H1 (cell line): ENCODE measurements around the gene ANKFY1. TPM values are rescaled to one million over a fixed set of nuclear protein-coding genes. Genes with fewer than 3 reads are reported as not detected.

Experiments used
- CTCF ChIA-PET: fragments of 300-600 bp; sonication (Branson Sonifier 250); formaldehyde crosslinking; loops from one replicate; lab custom pipeline; 2021; ENCODE audit not compliant: partially characterized antibody; lab: Charles Lee
- POLR2A ChIA-PET: fragments of 300-600 bp; sonication (Branson Sonifier 250); formaldehyde crosslinking; loops from one replicate; lab custom pipeline; 2021; ENCODE audit warnings: inconsistent platforms; ENCODE audit not compliant: partially characterized antibody; lab: Charles Lee
- DNase-seq, 2 experiments: peaks; one replicate each; pipeline versions ENCODE4 v3.0.0 to v3.0.0-alpha.2; 2010 to 2022; ENCODE audit warnings: low spot score in 2 of 2, low read depth in 1 of 2, mixed read lengths in 1 of 2
- FAIRE-seq: peaks from 2 replicates; lab custom pipeline; 2011; peaks lifted over from hg19 to GRCh38; lab: Jason Lieb, UNC
- H2AFZ ChIP-seq: 2 replicates; pipeline ENCODE4 v1.8.1; 2012; ENCODE audit warnings: low read length, inconsistent platforms
- H2AK5ac ChIP-seq: 2 replicates; pipeline ENCODE4 v1.6.1; 2013; ENCODE audit warnings: low read depth, low read length
- H2BK120ac ChIP-seq: replicated peaks from 2 replicates; pipeline ENCODE3; 2013; ENCODE audit warnings: low read depth, low read length, inconsistent platforms
- H2BK12ac ChIP-seq: 2 replicates; pipeline ENCODE4 v1.6.1; 2013; ENCODE audit warnings: low read depth, low read length
- H2BK15ac ChIP-seq: 2 replicates; pipeline ENCODE4 v1.6.1; 2013; ENCODE audit warnings: low read length
- H2BK20ac ChIP-seq: 2 replicates; pipeline ENCODE4 v1.6.1; 2013; ENCODE audit warnings: low read length
- H2BK5ac ChIP-seq: 2 replicates; pipeline ENCODE4 v1.6.1; 2013; ENCODE audit warnings: low read depth, low read length
- H3K14ac ChIP-seq: 2 replicates; pipeline ENCODE4 v1.6.1; 2013; ENCODE audit warnings: inconsistent platforms; ENCODE audit not compliant: insufficient read length
- H3K18ac ChIP-seq: 2 replicates; pipeline ENCODE4 v1.6.1; 2013; ENCODE audit warnings: low read length; ENCODE audit errors: extremely low read depth
- H3K23ac ChIP-seq: 2 replicates; pipeline ENCODE4 v1.6.1; 2013; ENCODE audit warnings: inconsistent platforms; ENCODE audit not compliant: insufficient read length
- H3K23me2 ChIP-seq: 2 replicates; pipeline ENCODE4 v1.6.1; 2013; ENCODE audit warnings: low read depth, low read length
- H3K27ac ChIP-seq: 2 replicates; pipeline ENCODE4 v1.6.1; 2011; ENCODE audit warnings: low read depth, low read length, inconsistent platforms
- H3K27me3 ChIP-seq, 4 experiments: replicated peaks in 1 of 4; 1 replicate in 1 of 4; 2 replicates in 3 of 4; pipeline versions ENCODE4 v1.6.1 to v1.8.1; 2011 to 2013; ENCODE audit warnings: low read length in 3 of 4, mild to moderate bottlenecking in 3 of 4, inconsistent platforms in 2 of 4, mixed read lengths in 2 of 4, moderate library complexity in 1 of 4; ENCODE audit not compliant: control insufficient read depth in 3 of 4, insufficient read depth in 3 of 4; ENCODE audit errors: extremely low read depth in 1 of 4
- H3K36me3 ChIP-seq, 4 experiments: 2 replicates each; pipeline versions ENCODE4 v1.6.1 to v1.8.1; 2011 to 2013; ENCODE audit warnings: mild to moderate bottlenecking in 4 of 4, low read length in 3 of 4, moderate library complexity in 2 of 4, control low read depth in 1 of 4, inconsistent platforms in 1 of 4; ENCODE audit not compliant: insufficient read depth in 4 of 4, control insufficient read depth in 2 of 4
- H3K4ac ChIP-seq: replicated peaks from 2 replicates; pipeline ENCODE3; 2013; ENCODE audit warnings: low read length, low read depth, mixed read lengths, inconsistent platforms; ENCODE audit not compliant: insufficient read length
- H3K4me1 ChIP-seq, 4 experiments: replicated peaks in 1 of 4; 1 replicate in 1 of 4; 2 replicates in 3 of 4; pipeline versions ENCODE4 v1.6.1 to v1.8.1; 2011 to 2013; ENCODE audit warnings: low read length in 3 of 4, inconsistent platforms in 2 of 4, mixed read lengths in 1 of 4; ENCODE audit not compliant: insufficient read depth in 4 of 4, control insufficient read depth in 3 of 4
- H3K4me2 ChIP-seq, 2 experiments: 2 replicates each; pipeline versions ENCODE4 v1.6.1 to v1.8.1; 2011 to 2013; ENCODE audit warnings: low read depth in 2 of 2, low read length in 2 of 2, control low read depth in 1 of 2, inconsistent platforms in 1 of 2, mild to moderate bottlenecking in 1 of 2; ENCODE audit not compliant: insufficient read depth in 1 of 2
- H3K4me3 ChIP-seq, 4 experiments: fragments of 200-600, 300-600 bp in 1 of 4; sonication (generic), shearing (Covaris generic), sonication (Bioruptor Twin) in 1 of 4; 2 replicates each; pipeline versions ENCODE4 v1.5.1 to v1.8.1; 2011 to 2016; ENCODE audit warnings: low read length in 4 of 4, low read depth in 3 of 4, control low read depth in 2 of 4, inconsistent platforms in 2 of 4, mild to moderate bottlenecking in 2 of 4, mixed read lengths in 1 of 4, moderate library complexity in 1 of 4; ENCODE audit not compliant: insufficient read depth in 2 of 4; ENCODE audit errors: extremely low read depth in 1 of 4
- H3K56ac ChIP-seq: replicated peaks from 2 replicates; pipeline ENCODE3; 2013; ENCODE audit warnings: low read depth, mild to moderate bottlenecking, mixed read lengths, low read length, inconsistent platforms; ENCODE audit not compliant: insufficient read length
- H3K79me1 ChIP-seq: 2 replicates; pipeline ENCODE4 v1.6.1; 2013; ENCODE audit warnings: low read depth, low read length, control low read depth
- H3K79me2 ChIP-seq, 2 experiments: 2 replicates each; pipeline versions ENCODE4 v1.6.1 to v1.8.1; 2012 to 2013; ENCODE audit warnings: low read length in 2 of 2, mild to moderate bottlenecking in 2 of 2, inconsistent platforms in 1 of 2; ENCODE audit not compliant: insufficient read depth in 2 of 2, control insufficient read depth in 1 of 2
- H3K9ac ChIP-seq, 4 experiments: replicated peaks in 1 of 4; 1 replicate in 1 of 4; 2 replicates in 3 of 4; pipeline versions ENCODE4 v1.6.1 to v1.8.1; 2011 to 2013; ENCODE audit warnings: low read depth in 3 of 4, low read length in 3 of 4, control low read depth in 2 of 4, mild to moderate bottlenecking in 2 of 4, moderate library complexity in 2 of 4, inconsistent platforms in 1 of 4; ENCODE audit errors: extremely low read depth in 1 of 4
- H3K9me3 ChIP-seq, 2 experiments: 2 replicates each; pipeline versions ENCODE4 v1.6.1 to v1.8.1; 2012 to 2013; ENCODE audit warnings: mild to moderate bottlenecking in 2 of 2, moderate library complexity in 2 of 2, control low read depth in 1 of 2, inconsistent platforms in 1 of 2, low read depth in 1 of 2, low read length in 1 of 2, mixed read lengths in 1 of 2; ENCODE audit not compliant: insufficient read depth in 2 of 2
- H4K20me1 ChIP-seq, 2 experiments: replicated peaks in 1 of 2; 2 replicates each; pipeline versions ENCODE3 to v1.8.1; 2011 to 2013; ENCODE audit warnings: inconsistent platforms in 2 of 2, low read length in 2 of 2, mild to moderate bottlenecking in 1 of 2; ENCODE audit not compliant: insufficient read depth in 2 of 2, control insufficient read depth in 1 of 2
- H4K5ac ChIP-seq: 2 replicates; pipeline ENCODE4 v1.6.1; 2013; ENCODE audit warnings: low read length, low read depth, mixed read lengths, inconsistent platforms; ENCODE audit not compliant: insufficient read length
- H4K8ac ChIP-seq: 2 replicates; pipeline ENCODE4 v1.8.0; 2013; ENCODE audit warnings: mild to moderate bottlenecking, moderate library complexity, low read length, inconsistent platforms; ENCODE audit not compliant: insufficient read depth; ENCODE audit errors: extremely low read depth
- H4K91ac ChIP-seq: replicated peaks from 2 replicates; pipeline ENCODE3; 2013; ENCODE audit warnings: low read length, mixed read lengths, inconsistent platforms; ENCODE audit not compliant: insufficient read length
- BCL11A ChIP-seq, 2 experiments: IDR thresholded peaks; one replicate each; pipeline ENCODE4 v1.6.1; 2011; ENCODE audit warnings: low read depth in 2 of 2, low read length in 2 of 2, mild to moderate bottlenecking in 2 of 2
- CEBPB ChIP-seq: IDR thresholded peaks from 2 replicates; pipeline ENCODE4 v1.6.1; 2012; ENCODE audit warnings: low read depth, low read length
- CHD1 ChIP-seq: IDR thresholded peaks from 2 replicates; pipeline ENCODE4 v1.6.1; 2012; ENCODE audit warnings: low read depth, low read length, improper control_type of control experiment
- JUND ChIP-seq: IDR thresholded peaks from 2 replicates; pipeline ENCODE4 v1.6.1; 2011; ENCODE audit warnings: mild to moderate bottlenecking, improper control_type of control experiment, low read length
- KDM4A ChIP-seq: IDR thresholded peaks from one replicate; pipeline ENCODE4 v1.7.1; 2012; ENCODE audit warnings: low read depth, mild to moderate bottlenecking, moderate library complexity, low read length, inconsistent platforms; ENCODE audit not compliant: severe bottlenecking
- KDM5A ChIP-seq: fragments of 200-600 bp; IDR thresholded peaks from 2 replicates; pipeline ENCODE4 v1.7.1; 2012; ENCODE audit warnings: mild to moderate bottlenecking, low read length, inconsistent platforms, mixed read lengths
- MAFK ChIP-seq: IDR thresholded peaks from 2 replicates; pipeline ENCODE4 v1.6.1; 2012; ENCODE audit warnings: low read depth, mild to moderate bottlenecking, improper control_type of control experiment, low read length
- POLR2A ChIP-seq, 2 experiments: IDR thresholded peaks; 1 replicate in 1 of 2; 2 replicates in 1 of 2; pipeline ENCODE4 v1.6.1; 2011; ENCODE audit warnings: low read depth in 2 of 2, low read length in 2 of 2, mild to moderate bottlenecking in 2 of 2; ENCODE audit errors: control extremely low read depth in 1 of 2
- RAD21 ChIP-seq, 2 experiments: IDR thresholded peaks in 1 of 2; conservative IDR thresholded peaks in 1 of 2; 2 replicates each; pipeline ENCODE4 v1.6.1; 2011; ENCODE audit warnings: low read depth in 2 of 2, low read length in 2 of 2, improper control_type of control experiment in 1 of 2, inconsistent platforms in 1 of 2, mild to moderate bottlenecking in 1 of 2, moderate library complexity in 1 of 2
- SP2 ChIP-seq: IDR thresholded peaks from 2 replicates; pipeline ENCODE4 v1.6.1; 2012; ENCODE audit warnings: mild to moderate bottlenecking, low read length, inconsistent platforms
- SUZ12 ChIP-seq: fragments of 200-600 bp; sonication (generic); IDR thresholded peaks from 2 replicates; pipeline ENCODE4 v1.6.1; 2012; ENCODE audit warnings: mild to moderate bottlenecking, inconsistent platforms, low read length, moderate library complexity, mixed read lengths
- ZNF274 ChIP-seq: IDR thresholded peaks from 2 replicates; pipeline ENCODE4 v1.7.0; 2012; ENCODE audit warnings: low read length, borderline replicate concordance; ENCODE audit errors: extremely low read depth
- WGBS, 2 experiments: shearing (Covaris generic) in 1 of 2; methylation state at CpG; one replicate each; pipeline versions ENCODE4 v1.1.6 to v1.1.7; 2013 to 2015; ENCODE audit warnings: low lambda C conversion rate in 2 of 2, mixed read lengths in 2 of 2, inconsistent platforms in 1 of 2, low coverage in 1 of 2, missing lambda C conversion rate in 1 of 2; ENCODE audit not compliant: insufficient replicate concordance in 2 of 2, insufficient coverage in 1 of 2, insufficient read length in 1 of 2; ENCODE audit errors: extremely low coverage in 1 of 2, missing lambda C conversion rate in 1 of 2; 5-methylcytosine and 5-hydroxymethylcytosine counted together
- polyA plus RNA-seq, 7 experiments: library from polyadenylated mRNA; depleted of rRNA in 3 of 7; stranded (reverse) in 5 of 7; unstranded in 2 of 7; fragments of >200 nt in 5 of 7; fragments of 200-250 nt in 2 of 7; gene quantifications; 1 replicate in 5 of 7; 2 replicates in 1 of 7; 4 replicates in 1 of 7; pipeline versions ENCODE4 v1.2.1 to v1.2.3, GENCODE V29; 2011 to 2013; ENCODE audit warnings: missing spikeins in 2 of 7, mixed read lengths in 2 of 7
- total RNA-seq: library from RNA; stranded (reverse); fragmentation: NEBNext Ultra II Directional; extraction: Animal tissue kit (Norgen Biotek cat#: 25700); gene quantifications from 2 replicates; pipeline ENCODE4 v1.2.1, GENCODE V29; 2021

The ANKFY1 gene
- total and polyA plus RNA-seq, 2 of the 8 experiments (the other 6 are each of a cell fraction or from before 2014, with no cell fraction given) = 28.3 to 45.3 TPM

DNA sequence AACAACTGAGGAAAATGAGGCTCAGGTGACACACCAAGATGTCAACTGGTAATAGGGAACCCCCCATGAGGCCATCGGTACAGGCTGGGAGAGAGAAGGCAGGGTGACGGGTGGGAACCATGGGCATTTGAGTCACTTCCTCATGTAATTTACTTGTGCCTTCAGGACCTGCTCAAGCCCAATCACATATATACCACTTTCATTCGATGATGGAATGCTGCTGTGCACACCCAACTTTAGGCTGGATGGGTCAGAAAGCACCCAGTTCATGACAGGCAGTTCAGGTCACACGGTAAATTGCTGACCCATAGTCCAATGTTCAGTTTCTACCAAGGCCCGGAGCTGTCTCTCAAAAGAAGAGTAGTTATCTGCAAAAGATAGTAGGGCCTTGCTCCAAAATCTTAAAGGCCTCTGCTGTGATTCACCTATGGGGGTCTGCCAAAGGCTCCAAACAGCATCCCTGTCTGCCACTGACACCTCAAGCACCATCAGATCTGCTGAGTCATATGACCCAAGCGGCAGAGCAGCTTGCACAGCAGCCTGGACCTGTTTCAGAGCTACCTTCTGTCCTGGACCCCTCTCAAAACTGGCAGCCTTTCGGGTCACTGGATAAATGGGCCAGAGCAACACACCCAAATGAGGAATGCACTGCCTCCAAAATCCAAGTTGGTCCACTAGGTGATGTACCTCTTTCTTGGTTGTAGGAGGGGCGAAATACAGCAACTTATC is 145.6 kb downstream of the ANKFY1 start:
- Histone ChIP-seq H3K27me3 (no peaks in the 10 kb centered on the region), H3K9me3 (no peaks in the 10 kb centered on the region), H3K56ac (no peak overlapping the region), H2BK5ac (no peak overlapping the region), H4K20me1 (no peaks in the 10 kb centered on the region), H2BK15ac (no peak overlapping the region), H3K23ac (no peak overlapping the region), H2AFZ (no peak overlapping the region), H2BK20ac (no peak overlapping the region), H3K4me2 (no peak overlapping the region), H3K36me3 (peaks cover 0 to 8% (median 2%) of the 10 kb centered on the region in 4 experiments; a peak in 4 of 8 replicates), H3K27ac (no peak overlapping the region), H3K18ac (no peak overlapping the region), H3K79me1 (no peaks in the 10 kb centered on the region), H2BK120ac (no peak overlapping the region), H2AK5ac (no peak overlapping the region), H4K91ac (no peak overlapping the region), H3K14ac (no peak overlapping the region), H4K8ac (no peak overlapping the region), H3K4me3 (no peak overlapping the region), H2BK12ac (no peak overlapping the region), H3K4ac (no peak overlapping the region), H3K23me2 (no peaks in the 10 kb centered on the region), H4K5ac (no peak overlapping the region), H3K9ac (no peak overlapping the region), H3K79me2 (no peaks in the 10 kb centered on the region), H3K4me1 (no peaks in the 10 kb centered on the region)
- FAIRE-seq (no peak), DNase-seq (no peak)
- TF ChIP-seq BCL11A (IDR thresholded peaks at IDR 0.05; ENCODE audit: low read depth in 2 of 2, low read length in 2 of 2) (no peak), MAFK (no peak), CEBPB (no peak), SP2 (no peak), JUND (no peak), POLR2A (IDR thresholded peaks at IDR 0.05; ENCODE audit: control extremely low read depth in 1 of 2, low read depth in 2 of 2, low read length in 2 of 2) (no peak), KDM5A (no peak), CHD1 (no peak), ZNF274 (no peak), SUZ12 (no peak), KDM4A (no peak), RAD21 (IDR thresholded peaks at IDR 0.05 in 1 of 2, conservative IDR thresholded peaks at IDR 0.05 in 1 of 2; ENCODE audit: low read depth in 2 of 2, low read length in 2 of 2) (no peak)
- 93% methylated on average over 8 of the region's 8 CpGs; no CpG with 5 or more reads in 1 of the 2 experiments for WGBS, 2 experiments
- ChIA-PET POLR2A (interaction anchor here (1.7 kb wide), 1 partner anchor 24 kb away, joined by 6 read pairs; the partner anchor contains the start of genes CYB5D2 and ZZEF1), CTCF (interaction anchor here (1.1 to 1.8 kb wide), 3 partner anchors 19 to 83 kb away, joined by 3 to 6 read pairs (median 6); no protein-coding TSS in a partner anchor)
